ENCODE data around the gene RAB3IP. TPM values are rescaled to one million over a fixed set of nuclear protein-coding genes. Genes with fewer than 3 reads are reported as not detected.
"Not testable (repeated sequence)": the region's sequence is repeated elsewhere in the genome, so short reads cannot be mapped to it uniquely, and the experiment has no call there.

RAB3IP gene
- total RNA-seq, 2 experiments from 2014 or later: 19.3 to 24.0 TPM

GRCh38 chr12:69765515-69765914 is 26.9 kb downstream of the RAB3IP start:
- H3K4me3 Mint-ChIP-seq: no peak overlapping the region
- H3K9me3 Mint-ChIP-seq: peaks cover 43% of the 10 kb centered on the region
- no peak for DNase-seq
- no peaks in the 10 kb centered on the region for H3K27me3 Mint-ChIP-seq
- no peak overlapping the region for H3K27ac Mint-ChIP-seq
- ChIA-PET CTCF (no interaction called here), POLR2A (no interaction called here)
- H3K36me3 Mint-ChIP-seq (ENCODE audit: low read depth): peaks cover 70% of the 10 kb centered on the region
- no peaks in the 10 kb centered on the region for H3K4me1 Mint-ChIP-seq

- H3K4me1 Mint-ChIP-seq: no peaks in the 10 kb centered on the region
- peaks cover 66% of the 10 kb centered on the region for H3K36me3 Mint-ChIP-seq (ENCODE audit: low read depth)
- H3K27ac Mint-ChIP-seq: no peak overlapping the region
- peaks cover 42% of the 10 kb centered on the region for H3K9me3 Mint-ChIP-seq
- H3K27me3 Mint-ChIP-seq: no peaks in the 10 kb centered on the region
- no peak overlapping the region for H3K4me3 Mint-ChIP-seq
- POLR2A ChIA-PET: no interaction called here
- CTCF ChIA-PET: no interaction called here
- DNase-seq: no peak
These were observed 27.6 kb downstream of the RAB3IP start for GRCh38 chr12:69766260-69766659.

- no peaks in the 10 kb centered on the region for H3K27me3 Mint-ChIP-seq
- no peak overlapping the region for H3K4me3 Mint-ChIP-seq
- H3K9me3 Mint-ChIP-seq: peaks cover 11% of the 10 kb centered on the region
- ChIA-PET POLR2A (no interaction called here), CTCF (interaction anchor here (0.7 kb wide), 1 partner anchor 292 kb away, joined by 3 read pairs; no protein-coding TSS in a partner anchor)
- H3K27ac Mint-ChIP-seq: no peak overlapping the region
- no peak for DNase-seq
- H3K4me1 Mint-ChIP-seq: no peaks in the 10 kb centered on the region
- peaks cover 15% of the 10 kb centered on the region for H3K36me3 Mint-ChIP-seq (ENCODE audit: low read depth)
These were observed 41.3 kb downstream of the RAB3IP start for GRCh38 chr12:69779928-69780327.

GRCh38 chr12:69783365-69783764 is 44.7 kb downstream of the RAB3IP start:
- Mint-ChIP-seq H3K4me1 (no peaks in the 10 kb centered on the region), H3K4me3 (no peak overlapping the region), H3K9me3 (peaks cover 13% of the 10 kb centered on the region), H3K27ac (no peak overlapping the region), H3K36me3 (ENCODE audit: low read depth) (peaks cover 29% of the 10 kb centered on the region), H3K27me3 (no peaks in the 10 kb centered on the region)
- POLR2A ChIA-PET: no interaction called here
- CTCF ChIA-PET: interaction anchor here (0.6 to 1.3 kb wide), 2 partner anchors 10 to 567 kb away, joined by 3 to 4 read pairs; no protein-coding TSS in a partner anchor
- DNase-seq: no peak

GRCh38 chr12:69789351-69789750 is 50.7 kb downstream of the RAB3IP start:
- ChIA-PET CTCF (no interaction called here), POLR2A (no interaction called here)
- H3K27me3 Mint-ChIP-seq: no peaks in the 10 kb centered on the region
- peaks cover 44% of the 10 kb centered on the region for H3K36me3 Mint-ChIP-seq (ENCODE audit: low read depth)
- no peak for DNase-seq
- no peaks in the 10 kb centered on the region for H3K4me1 Mint-ChIP-seq
- peaks cover 35% of the 10 kb centered on the region for H3K9me3 Mint-ChIP-seq
- no peak overlapping the region for H3K4me3 Mint-ChIP-seq
- H3K27ac Mint-ChIP-seq: no peak overlapping the region

- H3K4me1 Mint-ChIP-seq: no peaks in the 10 kb centered on the region
- POLR2A ChIA-PET: no interaction called here
- H3K36me3 Mint-ChIP-seq (ENCODE audit: low read depth): peaks cover 48% of the 10 kb centered on the region
- CTCF ChIA-PET: no interaction called here
- H3K9me3 Mint-ChIP-seq: peaks cover 40% of the 10 kb centered on the region
- H3K27ac Mint-ChIP-seq: no peak overlapping the region
- no peak overlapping the region for H3K4me3 Mint-ChIP-seq
- no peaks in the 10 kb centered on the region for H3K27me3 Mint-ChIP-seq
- DNase-seq: no peak
These were observed 53.9 kb downstream of the RAB3IP start for GRCh38 chr12:69792533-69792932.

- POLR2A ChIA-PET, H3K4me1 Mint-ChIP-seq, DNase-seq, H3K4me3 Mint-ChIP-seq, H3K27ac Mint-ChIP-seq, H3K27me3 Mint-ChIP-seq, CTCF ChIA-PET: not testable (repeated sequence)
- Mint-ChIP-seq H3K9me3 (peaks cover 17% of the 10 kb centered on the region), H3K36me3 (ENCODE audit: low read depth) (peaks cover 37% of the 10 kb centered on the region)
These were observed 68.6 kb downstream of the RAB3IP start for GRCh38 chr12:69807101-69807897.

- no peak for DNase-seq
- H3K27ac Mint-ChIP-seq: no peak overlapping the region
- peaks cover 35% of the 10 kb centered on the region for H3K36me3 Mint-ChIP-seq (ENCODE audit: low read depth)
- no peak overlapping the region for H3K4me3 Mint-ChIP-seq
- ChIA-PET CTCF (interaction anchor here (0.9 kb wide), 1 partner anchor 18 kb away, joined by 3 read pairs; no protein-coding TSS in a partner anchor), POLR2A (no interaction called here)
- peaks cover 2% of the 10 kb centered on the region for H3K4me1 Mint-ChIP-seq
- peaks cover 15% of the 10 kb centered on the region for H3K9me3 Mint-ChIP-seq
- no peaks in the 10 kb centered on the region for H3K27me3 Mint-ChIP-seq
These were observed 72.3 kb downstream of the RAB3IP start for GRCh38 chr12:69810870-69811498.

- DNase-seq: no peak
- H3K27me3 Mint-ChIP-seq: no peaks in the 10 kb centered on the region
- H3K4me1 Mint-ChIP-seq: peaks cover 6% of the 10 kb centered on the region
- no peaks in the 10 kb centered on the region for H3K9me3 Mint-ChIP-seq
- H3K4me3 Mint-ChIP-seq: no peak overlapping the region
- CTCF ChIA-PET: no interaction called here
- POLR2A ChIA-PET: no interaction called here
- no peak overlapping the region for H3K27ac Mint-ChIP-seq
- peaks cover 4% of the 10 kb centered on the region for H3K36me3 Mint-ChIP-seq (ENCODE audit: low read depth)
These were observed 77.4 kb downstream of the RAB3IP start for GRCh38 chr12:69816082-69816481.

GRCh38 chr12:69821032-69821455 is 82.4 kb downstream of the RAB3IP start:
- H3K36me3 Mint-ChIP-seq (ENCODE audit: low read depth): no peaks in the 10 kb centered on the region
- ChIA-PET CTCF (no interaction called here), POLR2A (no interaction called here)
- H3K9me3 Mint-ChIP-seq: no peaks in the 10 kb centered on the region
- no peak overlapping the region for H3K27ac Mint-ChIP-seq
- peaks cover 15% of the 10 kb centered on the region for H3K27me3 Mint-ChIP-seq
- no peak for DNase-seq
- no peak overlapping the region for H3K4me3 Mint-ChIP-seq
- H3K4me1 Mint-ChIP-seq: peaks cover 4% of the 10 kb centered on the region

GRCh38 chr12:69821456-69822159 is 82.9 kb downstream of the RAB3IP start:
- Mint-ChIP-seq H3K4me1 (peaks cover under 1% of the 10 kb centered on the region), H3K27ac (no peak overlapping the region), H3K9me3 (no peaks in the 10 kb centered on the region), H3K36me3 (ENCODE audit: low read depth) (no peaks in the 10 kb centered on the region), H3K4me3 (no peak overlapping the region), H3K27me3 (peaks cover 15% of the 10 kb centered on the region)
- POLR2A ChIA-PET: no interaction called here
- no peak for DNase-seq
- CTCF ChIA-PET: no interaction called here

- no peak for DNase-seq
- Mint-ChIP-seq H3K9me3 (no peaks in the 10 kb centered on the region), H3K4me3 (no peak overlapping the region), H3K27ac (no peak overlapping the region), H3K36me3 (ENCODE audit: low read depth) (no peaks in the 10 kb centered on the region), H3K4me1 (no peaks in the 10 kb centered on the region), H3K27me3 (peaks cover 15% of the 10 kb centered on the region)
- ChIA-PET POLR2A (no interaction called here), CTCF (no interaction called here)
These were observed 83.7 kb downstream of the RAB3IP start for GRCh38 chr12:69822201-69822860.

GRCh38 chr12:69824028-69824427 is 85.4 kb downstream of the RAB3IP start:
- Mint-ChIP-seq H3K9me3 (no peaks in the 10 kb centered on the region), H3K27ac (no peak overlapping the region), H3K4me3 (no peak overlapping the region), H3K4me1 (no peaks in the 10 kb centered on the region), H3K36me3 (ENCODE audit: low read depth) (no peaks in the 10 kb centered on the region), H3K27me3 (peaks cover 15% of the 10 kb centered on the region)
- CTCF ChIA-PET: no interaction called here
- DNase-seq: no peak
- POLR2A ChIA-PET: no interaction called here

Measured in activated CD4-positive, alpha-beta T cell treated with anti-CD3 and anti-CD28 coated beads, Interleukin-2, amount 10 ng/mL, durations not matched to agents 7 days and 5 days (primary cell).